Measurements from ENCODE around the gene DOCK10.

GRCh38 chr2:224883700-224884099 lies 158.6 kb downstream of the DOCK10 start:
- TF ChIP-seq CTCF (conservative IDR thresholded peaks at IDR 0.05; ENCODE audit: low read length) = no peak
- no peak for TF ChIP-seq EZH2phosphoT487 (IDR thresholded peaks at IDR 0.05; ENCODE audit: borderline replicate concordance, low read depth, low read length)
